Activated CD4-positive, alpha-beta T cell treated with anti-CD3 and anti-CD28 coated beads, Interleukin-2, amount 50 U/mL, for 4 hours (primary cell): Measurements from ENCODE around the gene IL17B.
"Not testable (repeated sequence)": the region's sequence is repeated elsewhere in the genome, so short reads cannot be mapped to it uniquely, and the experiment has no call there.

Experiments used
- DNase-seq, 2 experiments: peaks; one replicate each; pipeline ENCODE4 v3.0.0-alpha.2; 2020

The IL17B gene

DNA sequence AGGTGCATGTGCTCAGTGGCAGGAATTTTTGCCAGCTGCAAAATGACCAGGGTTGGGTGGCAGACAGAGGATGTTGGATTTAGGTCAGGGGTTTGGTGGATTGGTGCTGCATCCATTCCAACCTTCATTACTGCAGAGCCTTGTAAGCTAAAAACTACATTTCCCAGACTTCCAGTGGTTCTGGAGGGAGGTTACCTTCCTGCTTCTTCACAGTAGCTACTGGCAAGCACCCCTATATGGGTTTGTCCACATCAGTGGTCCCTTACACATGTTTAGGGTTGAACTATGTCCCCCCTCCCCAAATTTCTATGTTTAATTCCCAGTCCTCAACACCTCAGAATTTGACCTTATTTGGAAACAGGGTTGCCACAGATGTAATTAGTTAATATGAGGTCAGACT, 20.7 kb upstream of the IL17B start:
- DNase-seq, result no peak

DNA sequence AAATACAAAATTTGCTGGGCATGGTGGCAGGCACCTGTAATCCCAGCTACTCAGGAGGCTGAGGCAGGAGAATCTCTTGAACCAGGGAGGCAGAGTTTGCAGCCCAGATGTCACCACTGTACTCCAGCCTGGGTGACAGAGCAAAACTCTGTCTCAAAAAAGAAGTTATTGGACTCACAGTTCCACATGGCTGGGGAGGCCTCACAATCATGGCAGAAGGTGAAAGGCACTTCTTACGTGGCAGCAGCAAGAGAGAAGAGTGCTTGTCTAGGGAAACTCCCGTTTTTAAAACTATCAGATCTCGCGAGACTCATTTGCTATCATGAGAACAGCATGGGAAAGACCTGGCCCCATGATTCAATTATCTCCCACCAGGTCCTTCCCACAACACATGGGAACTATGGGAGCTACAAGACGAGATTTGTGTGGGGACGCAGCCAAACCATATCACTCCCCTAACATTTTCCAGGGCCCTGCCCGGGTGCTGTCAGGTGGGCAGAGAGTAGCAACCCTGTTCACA, 19.7 kb upstream of the IL17B start:
- not testable (repeated sequence) for DNase-seq

DNA sequence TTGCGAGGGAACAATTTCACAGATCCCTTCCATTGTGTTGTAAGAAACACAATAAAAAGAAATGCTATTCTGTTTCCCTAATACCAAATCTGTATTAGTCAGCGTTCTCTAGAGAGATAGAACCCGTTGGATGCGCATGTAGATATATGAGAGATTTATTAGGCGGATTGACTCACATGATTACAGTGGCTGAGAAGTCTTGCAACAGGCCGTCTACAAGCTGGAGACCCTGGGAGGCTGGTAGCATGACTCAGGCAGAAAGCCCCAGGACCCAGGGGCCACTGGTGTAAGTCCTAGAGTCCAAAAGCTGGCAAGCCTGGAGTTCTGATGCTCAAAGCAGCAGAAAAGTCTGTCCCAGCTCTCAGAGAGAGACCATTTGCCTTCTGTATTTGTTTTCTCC, 18.4 kb upstream of the IL17B start:
- DNase-seq, result no peak

DNA sequence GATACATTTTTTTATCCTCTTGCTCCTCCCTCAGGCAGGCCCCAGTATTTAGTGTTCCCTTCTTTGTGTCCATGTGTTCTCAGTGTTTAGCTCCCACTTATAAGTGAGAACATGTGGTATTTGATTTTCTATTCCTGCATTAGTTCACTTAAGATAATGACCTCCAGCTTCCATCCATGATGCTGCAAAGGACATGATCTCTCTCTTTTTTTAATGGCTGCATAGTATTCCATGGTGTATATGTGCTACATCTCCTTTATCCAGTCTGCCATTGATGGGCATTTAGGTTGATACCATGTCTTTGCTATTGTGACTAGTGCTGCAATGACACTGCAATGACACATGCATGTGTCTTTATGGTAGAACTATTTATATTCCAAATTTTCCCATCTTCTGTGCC, 15.9 kb upstream of the IL17B start:
- DNase-seq, result not testable (repeated sequence)

DNA sequence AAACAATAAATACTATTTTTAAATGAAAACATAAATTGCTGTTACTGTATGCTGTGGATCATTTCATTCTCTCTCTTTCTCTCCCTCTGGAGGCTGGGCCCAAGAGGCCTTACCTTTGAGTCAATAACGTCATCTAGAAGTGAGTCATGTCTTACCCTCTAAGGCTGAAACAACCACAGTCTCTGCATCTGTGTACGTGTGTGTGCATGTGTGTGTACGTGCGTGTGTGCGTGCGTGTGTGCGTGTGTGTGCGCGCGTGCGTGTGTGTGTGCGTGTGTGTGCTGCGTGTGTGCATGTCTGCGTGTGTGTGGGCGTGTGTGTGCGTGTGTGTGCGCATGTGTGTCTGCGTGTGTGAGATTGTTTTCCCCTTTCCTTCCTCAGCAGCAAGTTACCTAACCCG, 13.6 kb upstream of the IL17B start:
- DNase-seq, result no peak

DNA sequence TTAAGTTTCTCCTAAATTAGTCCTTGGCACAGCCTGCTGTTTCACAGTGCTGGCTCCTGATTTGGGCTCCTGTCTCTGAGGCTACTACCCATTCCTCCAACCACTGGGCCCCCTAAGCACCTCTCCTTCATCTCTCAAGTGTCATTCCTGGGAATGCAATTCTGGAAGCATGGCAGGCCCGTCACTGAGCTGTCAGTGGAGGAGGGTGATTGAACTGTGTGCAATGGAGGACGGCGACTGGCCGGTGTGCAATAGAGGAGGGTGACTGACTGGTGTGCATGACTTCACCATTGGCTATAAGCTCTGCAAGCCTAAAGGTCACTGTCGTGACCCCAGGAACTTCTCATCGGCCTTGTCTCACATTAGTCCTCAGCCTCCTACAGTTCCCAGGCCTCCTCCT, 12.4 kb upstream of the IL17B start:
- no peak for DNase-seq

DNA sequence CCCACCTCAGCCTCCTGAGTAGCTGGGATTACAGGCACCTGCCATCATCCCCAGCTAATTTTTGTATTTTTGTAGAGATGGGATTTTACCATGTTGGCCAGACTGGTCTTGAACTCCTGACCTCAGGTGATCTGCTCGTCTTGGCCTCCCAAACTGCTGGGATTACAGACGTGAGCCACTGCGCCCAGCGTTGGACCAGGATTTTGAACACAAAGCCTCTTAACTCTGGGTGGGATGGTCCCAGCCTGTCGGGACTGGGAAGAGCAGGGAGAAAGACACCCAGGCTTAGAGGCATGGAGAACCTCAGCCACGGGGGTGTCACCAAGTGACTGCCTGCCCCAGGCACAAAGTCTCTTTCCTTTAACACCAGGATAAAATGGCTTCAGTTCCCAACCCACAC, 12.0 kb upstream of the IL17B start:
- DNase-seq, result not testable (repeated sequence)

DNA sequence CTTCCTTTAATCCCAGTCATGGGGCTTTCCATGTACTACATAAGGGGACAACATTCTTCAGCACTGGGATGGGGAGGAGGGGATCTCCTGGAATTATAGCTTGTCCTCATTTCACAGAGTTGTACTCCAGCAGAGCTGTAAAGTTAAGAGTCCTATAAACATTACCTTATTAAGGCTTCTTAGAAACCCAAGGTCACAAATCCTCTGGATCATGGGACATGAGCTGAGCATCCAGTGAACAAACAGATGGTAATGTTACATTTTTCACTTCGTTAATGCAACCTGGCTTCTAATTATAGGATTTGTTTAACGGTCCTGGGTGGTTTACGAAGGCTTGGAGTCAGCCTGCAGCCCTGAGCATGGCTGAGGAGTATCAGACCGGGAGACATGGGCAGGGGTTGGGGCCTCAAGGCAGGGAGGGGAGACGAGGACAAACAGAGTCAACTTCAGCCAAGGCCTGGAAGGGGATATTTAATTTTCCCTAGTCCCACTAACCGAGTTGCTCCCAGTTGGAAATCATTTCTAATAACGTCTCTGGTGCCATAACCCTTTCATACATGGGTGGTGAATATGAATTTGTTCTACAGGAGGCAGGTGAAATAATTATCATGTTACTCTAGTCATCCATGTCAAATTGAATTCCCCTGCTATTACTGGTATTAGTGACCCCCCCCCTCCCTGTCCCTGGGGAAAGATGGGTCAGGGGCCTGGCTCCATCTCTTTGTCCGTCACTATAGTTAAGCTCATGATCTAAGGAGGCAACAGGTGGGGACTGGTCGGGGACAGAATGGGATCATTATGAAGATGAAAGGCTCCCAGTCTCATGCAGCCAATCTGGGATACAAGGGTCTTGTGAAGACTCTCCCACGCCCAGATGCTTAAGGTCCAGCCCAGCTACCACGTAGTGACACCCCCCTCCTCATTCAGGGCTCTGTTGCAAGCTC, 10.7 kb upstream of the IL17B start:
- no peak for DNase-seq

DNA sequence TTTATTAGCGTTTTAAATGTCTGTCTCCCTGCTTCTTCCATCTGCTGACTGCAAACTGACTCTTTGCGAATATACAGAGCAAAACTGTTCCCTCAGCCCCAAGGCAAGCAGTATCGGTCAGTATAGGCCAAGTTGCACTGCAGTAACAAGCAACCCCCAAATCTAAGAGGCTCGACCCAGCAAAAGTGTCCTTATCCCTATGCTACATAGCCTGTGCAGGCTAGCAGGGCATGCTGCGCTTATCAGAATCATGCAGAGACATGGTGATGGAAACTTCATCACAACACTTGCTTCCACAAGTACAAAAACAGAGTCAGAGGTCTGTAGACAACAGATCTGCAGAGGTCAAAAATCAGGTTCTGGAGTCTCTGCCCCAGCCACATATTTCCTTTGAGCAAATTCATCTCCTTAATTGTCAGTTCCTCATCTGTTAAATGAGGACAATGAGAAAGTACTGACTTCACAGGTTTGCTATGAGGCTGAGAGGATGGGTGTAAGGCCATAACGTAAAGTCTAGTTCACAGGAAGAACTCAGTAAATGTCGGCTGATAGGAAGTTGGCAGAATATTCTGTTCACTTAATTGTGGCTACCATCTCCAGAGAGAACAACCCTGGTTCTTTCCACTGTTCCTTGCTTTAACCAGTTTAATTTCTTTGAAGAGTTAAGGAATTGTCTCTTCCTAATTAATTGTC, 9.6 kb upstream of the IL17B start:
- no peak for DNase-seq

DNA sequence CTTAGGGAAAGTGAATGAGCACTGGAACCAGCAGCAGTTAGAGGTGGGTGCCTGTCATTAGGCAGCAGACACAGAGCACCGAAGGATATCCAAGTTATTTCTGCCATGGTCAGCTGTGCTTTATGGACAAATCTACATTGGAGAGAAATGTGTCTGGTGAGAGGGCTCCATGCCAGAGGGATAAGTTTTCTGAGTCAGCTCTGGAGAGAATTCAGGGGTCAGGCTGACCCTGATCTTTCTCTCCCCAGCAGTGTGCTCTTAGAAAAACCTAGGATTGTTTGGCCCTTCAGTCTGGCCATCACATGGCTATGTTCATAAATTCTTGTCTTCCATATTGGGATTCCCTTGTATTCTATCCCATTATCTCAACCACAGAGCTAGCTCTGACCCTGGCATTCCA, 8.9 kb upstream of the IL17B start:
- no peak for DNase-seq

DNA sequence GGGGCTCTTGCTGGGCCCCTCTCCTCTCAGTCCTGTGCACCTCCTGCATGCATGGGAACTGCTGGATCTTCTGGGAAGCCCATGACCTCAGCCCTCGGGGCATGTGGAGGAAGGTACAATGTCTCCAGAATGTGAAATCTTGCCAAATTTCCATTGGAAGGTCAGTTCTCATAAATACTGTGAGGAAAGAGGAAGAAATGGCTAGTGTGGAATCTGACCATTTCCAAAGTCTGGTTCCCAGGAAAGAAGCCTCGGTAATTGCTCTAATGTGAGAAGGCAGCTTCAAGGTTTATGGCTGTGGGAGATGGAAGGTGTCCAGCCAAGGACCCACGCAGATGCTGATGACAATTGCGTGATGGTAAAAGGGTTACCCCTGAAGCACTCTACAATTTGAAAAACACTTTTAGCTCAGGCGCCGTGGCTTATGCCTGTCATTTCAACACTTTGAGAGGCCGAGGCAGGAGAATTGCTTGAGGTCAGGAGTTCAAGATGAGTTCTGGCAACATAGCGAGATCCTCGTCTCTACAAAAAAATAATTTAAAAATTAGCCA, 8.1 kb upstream of the IL17B start:
- DNase-seq, result no peak

DNA sequence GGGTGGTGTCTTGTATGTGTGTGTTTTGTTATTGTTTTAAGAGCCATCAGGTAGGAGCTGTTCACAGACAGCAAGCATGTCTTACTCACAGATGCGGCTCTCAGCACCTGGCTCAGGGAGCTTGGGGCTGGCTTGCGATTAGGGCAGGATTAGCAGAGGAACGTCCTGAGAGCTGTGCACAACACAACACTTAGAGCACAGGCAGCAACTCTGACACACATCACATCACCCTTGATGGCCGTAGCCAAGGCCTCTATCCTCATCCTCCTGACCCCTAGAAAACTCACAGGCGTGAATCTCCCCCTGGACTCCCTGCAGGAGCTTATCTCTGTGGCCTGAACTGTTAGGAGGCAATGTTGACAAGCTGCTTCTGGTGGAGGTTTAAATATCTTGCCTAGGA, 7.1 kb upstream of the IL17B start:
- DNase-seq, result no peak

DNA sequence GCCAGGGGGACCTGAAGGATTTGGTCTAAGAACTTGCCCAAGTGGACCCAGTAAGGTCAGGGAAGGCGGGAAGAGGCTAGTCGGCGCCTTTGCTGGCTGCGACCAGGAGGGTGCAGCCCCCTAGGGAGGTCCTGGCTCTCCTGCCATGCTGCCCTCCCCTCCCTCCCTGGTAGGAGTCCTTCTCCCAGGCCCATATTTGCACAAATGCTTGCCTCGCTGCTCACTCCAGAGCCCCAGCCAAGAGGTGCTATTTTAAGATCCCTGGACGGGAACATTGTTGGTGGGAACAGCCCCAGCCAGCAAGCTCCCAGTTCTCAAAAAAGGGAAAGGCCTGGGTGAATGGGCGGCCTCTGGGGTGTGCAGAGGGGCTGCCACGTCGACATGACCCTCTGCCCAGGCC, 4.3 kb upstream of the IL17B start:
- no peak for DNase-seq

DNA sequence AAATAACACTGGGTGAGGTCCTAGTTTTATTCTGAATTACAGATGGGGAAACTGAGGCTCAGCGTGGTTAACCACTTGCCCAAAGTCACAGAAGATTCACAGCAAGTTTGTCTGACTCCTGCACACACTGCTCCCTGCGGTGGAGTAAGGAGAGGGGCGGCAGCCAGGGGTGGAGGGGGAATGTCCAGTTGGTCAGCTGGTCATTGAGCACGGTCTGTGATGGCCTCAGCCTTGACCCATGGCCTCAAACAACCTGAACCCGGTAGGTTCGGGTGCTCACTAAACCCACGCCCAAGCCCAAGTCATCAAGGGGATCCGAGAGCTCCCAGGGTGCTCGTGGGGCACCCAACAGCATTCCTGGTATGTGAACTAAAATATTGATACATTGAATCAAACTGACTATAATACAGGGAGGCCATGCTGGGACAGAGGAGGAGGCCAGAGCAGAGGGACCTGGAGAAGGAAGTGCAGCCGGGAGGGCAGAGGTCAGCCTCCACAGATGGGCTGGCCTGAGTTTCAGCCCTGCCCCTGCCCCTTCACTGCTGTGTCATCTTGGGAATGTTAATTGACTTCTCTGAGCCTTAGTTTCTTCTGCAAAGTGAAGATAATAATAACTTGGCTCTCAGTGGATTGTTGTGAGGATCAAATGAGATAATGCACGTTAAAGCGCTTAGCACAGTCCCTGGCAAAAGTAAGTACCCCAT, 3.6 kb upstream of the IL17B start:
- no peak for DNase-seq

DNA sequence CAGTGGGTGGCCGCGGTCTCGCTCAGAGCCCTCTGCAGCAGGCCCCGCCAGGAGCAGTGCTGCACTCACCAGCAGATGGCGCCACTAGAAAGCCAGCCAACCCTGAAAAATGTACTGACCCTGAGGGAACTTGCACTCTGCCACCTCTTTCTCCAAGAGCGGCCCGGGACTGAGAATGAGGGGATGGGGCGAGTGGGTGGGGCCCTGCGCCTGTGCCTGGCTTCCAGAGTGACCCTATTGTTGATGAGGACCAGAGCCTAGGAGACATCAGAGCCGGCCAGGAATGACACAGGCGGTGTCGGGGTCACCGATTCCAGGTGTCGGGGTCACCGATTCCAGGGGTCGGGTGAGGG, 2.9 kb upstream of the IL17B start:
- DNase-seq, result peak; percentile 67 to 72

DNA sequence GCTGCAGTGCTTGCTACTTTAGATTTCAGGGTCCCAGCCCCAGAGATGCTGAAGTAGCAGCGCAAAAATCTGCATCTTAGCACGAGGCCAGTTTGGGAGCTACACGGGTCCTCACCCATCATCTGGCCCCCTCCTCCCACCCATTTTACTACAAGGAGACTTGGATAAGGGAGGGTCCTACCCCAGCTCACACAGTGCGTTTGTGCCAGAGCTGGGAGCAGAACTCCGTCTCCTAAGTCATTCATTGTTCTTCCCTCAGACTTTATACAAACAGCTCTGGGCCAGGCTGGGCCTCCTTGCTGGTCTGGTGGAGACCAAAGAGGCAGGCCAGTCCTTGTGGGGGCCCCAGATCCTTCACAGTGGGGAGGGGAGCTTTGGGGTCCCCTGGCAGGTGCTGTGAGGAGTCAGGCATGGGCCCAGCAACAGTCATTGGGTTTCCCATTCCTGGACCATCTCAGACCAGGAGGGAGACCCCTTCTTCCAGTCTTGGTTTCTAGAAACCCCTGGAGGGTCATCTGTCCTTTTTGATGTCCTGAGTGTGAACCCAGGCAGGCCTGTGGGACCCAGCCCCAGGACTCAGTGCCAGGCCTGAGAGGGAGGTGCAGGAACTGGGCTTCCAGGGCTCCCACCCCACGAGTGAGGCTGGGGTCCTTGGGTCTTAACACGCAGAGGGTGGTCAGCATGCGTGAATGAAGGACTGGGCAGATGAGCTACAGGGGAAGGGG, 2.3 kb upstream of the IL17B start:
- no peak for DNase-seq

DNA sequence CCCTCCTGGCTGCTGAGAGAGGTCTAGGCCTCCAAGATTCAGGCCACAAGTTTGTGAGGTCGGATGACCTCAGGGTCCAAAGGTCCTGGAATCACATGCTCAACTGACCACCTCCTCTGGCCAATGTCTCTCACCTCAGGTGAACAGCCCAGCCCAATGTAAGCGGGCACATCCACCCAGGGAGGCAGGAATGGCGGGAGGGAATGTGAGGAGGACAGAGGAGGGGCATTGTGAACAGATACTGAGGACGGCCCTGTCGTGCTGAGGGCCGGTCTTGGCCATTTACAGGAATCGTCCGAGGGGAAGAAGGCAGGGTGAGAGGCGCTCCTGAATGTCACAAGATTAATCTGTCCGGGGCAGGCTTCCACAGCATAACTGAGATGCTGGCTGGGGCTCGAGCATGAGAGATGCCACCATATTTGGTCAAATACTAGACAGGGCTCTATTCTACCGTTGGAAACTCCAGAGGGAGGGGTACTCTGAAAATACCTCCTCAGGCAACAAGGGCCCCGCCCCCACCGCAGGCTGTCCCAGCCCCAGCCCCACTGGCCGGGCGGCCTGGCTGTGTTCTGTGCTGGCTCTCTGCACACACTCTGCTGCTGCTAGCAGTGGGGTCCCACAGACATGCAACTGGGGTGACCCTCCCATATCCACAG, 1.5 kb upstream of the IL17B start:
- no peak for DNase-seq

DNA sequence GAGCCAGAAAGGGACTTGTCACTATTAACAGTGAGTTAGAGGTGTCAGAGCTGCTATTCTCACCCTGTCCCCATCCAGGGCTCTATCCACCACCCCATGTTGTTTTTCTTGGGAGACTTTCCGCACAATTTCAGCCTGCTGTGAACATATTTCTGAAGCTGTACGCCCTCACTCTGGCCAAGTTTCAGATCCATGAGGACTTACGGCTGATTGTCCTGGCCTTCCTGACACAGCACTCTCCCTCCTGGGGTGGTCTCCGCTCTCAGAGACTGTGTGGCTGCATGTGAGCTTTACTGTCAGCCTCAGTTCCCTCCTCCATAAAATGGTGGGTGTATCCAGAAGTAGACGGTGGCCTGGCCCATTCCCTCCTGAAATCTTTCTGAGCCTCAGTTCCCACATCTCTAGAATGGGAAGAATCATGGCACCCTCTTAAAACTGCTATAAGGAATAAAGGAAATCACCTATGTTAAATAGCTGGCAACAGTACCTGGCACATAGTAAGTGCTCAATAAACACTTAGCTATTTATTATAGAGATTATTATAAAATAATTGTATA, 804 bp upstream of the IL17B start:
- DNase-seq, result no peak

DNA sequence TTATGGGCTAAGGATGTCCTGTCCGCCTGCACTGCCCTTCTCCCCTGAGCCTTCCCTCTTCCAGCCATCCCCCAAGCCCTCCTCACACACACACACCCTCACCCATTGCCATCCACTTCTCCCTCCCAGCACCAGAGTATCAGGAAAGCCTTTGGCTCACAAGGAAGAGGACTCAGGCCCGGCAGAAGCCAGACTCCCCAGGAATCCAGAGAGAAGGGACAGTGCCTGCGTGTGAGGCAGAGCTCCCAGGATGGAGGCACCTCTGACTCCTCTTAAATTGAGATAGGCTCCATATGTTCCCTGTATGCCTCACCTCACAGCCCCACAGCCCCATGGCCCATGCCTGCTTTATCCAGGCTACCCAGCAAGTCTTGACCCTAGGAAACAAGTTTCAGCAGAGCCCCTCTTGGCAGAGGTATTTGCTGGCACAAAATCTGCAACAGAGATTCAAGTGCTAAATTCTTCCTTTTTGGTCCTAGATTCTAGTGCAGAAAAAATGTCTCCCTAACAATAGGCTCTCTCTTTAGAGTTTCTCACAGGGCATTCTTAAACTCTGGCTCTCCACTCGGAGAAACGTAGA, 761 bp downstream of the IL17B start:
- DNase-seq, result no peak

DNA sequence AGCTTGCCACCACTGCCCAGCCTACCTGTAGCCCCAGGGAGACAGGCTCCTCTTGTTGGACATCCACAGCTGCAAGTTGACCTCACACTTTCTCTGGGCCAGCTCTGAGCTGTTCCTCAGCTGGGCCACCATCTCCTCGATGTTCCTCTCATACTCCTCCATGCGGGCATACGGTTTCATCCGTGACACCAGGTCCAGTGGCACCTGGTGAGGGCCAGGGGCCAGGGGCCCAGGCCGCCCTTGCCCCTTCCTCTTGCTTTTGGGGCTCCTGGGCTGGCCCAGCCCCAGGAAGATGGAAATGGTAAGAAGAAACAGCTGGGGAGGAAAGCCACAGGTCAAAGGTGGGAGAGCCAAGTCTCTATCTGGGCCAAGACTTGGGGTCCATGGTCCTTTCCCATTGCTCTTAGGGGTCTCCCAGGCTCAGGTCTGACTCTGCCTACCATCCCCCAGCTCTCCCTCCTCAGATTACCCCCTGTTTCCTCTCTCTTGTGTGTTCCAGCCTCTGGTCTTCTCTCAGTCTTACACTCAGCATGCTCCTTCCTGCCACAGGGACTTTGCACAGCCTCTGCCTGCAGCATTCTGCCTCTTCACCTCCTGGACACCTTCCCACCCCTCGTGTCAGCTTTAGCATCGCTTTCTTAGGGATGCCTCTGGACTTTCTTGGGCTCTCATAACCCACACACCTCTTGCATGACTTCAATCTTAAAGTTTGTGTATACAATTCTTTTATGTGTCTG, 2.2 kb downstream of the IL17B start:
- no peak for DNase-seq

DNA sequence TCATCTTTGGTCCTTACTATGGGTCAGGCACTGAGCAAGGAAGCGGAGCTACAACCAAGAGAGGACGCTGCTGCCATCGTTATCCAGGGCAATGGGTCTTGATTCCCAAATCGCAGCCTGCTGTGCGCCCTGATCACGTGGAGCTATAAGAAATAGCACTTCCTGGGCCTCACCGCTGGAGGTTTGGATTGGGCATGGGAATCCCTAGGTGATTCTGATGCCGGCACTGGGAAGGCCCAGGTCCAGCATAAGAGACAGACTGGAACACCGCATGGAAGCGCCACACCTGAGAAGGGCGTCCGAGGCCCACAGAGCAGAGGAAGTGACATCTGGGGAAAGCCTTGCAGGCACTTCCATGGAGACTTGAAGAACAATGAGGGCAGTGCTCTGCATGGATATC, 3.0 kb downstream of the IL17B start:
- no peak for DNase-seq
